Spleen (tissue), 7 donors: ENCODE results near the gene TTC14.

ENCODE experiments used
- CTCF ChIP-seq, 11 experiments: fragments of 200-600 bp in 7 of 11; fragments of 450-650 bp in 4 of 11; sonication (generic) in 4 of 11; IDR thresholded peaks in 8 of 11; conservative IDR thresholded peaks in 3 of 11; 1 replicate in 7 of 11; 2 replicates in 4 of 11; pipeline versions ENCODE4 v1.4.0 to v1.8.0; 2016 to 2021; ENCODE audit warnings: antibody characterized with exemption in 11 of 11, inconsistent platforms in 4 of 11, mild to moderate bottlenecking in 1 of 11
- POLR2A ChIP-seq, 3 donors: fragments of 450-650 bp; IDR thresholded peaks; one replicate each; pipeline ENCODE4 v1.5.1; 2017; ENCODE audit warnings: antibody characterized with exemption in 3 of 3, mild to moderate bottlenecking in 1 of 3
- donor health status: DM: no; HTN: no; CAD: no; lungs with moderate emphysema.
- donor health status: DM: no; HTN: no; CAD: no.
- donor health status: DM: no; HTN: no; CAD: no.

GRCh38 chr3:180646187-180646790 is 44.3 kb downstream of the TTC14 start:
- TF ChIP-seq POLR2A (IDR thresholded peaks at IDR 0.05) (no peak), CTCF (IDR thresholded peaks at IDR 0.05 in 8 of 11, conservative IDR thresholded peaks at IDR 0.05 in 3 of 11) (peak in 2 of 11 experiments; percentile 22 to 37)
